GM19239 (cell line): ENCODE data around the gene TLR1.
A peak's percentile ranks its signal among the peaks of the same experiment; 100 is the strongest.
"Not testable (repeated sequence)": the region's sequence is repeated elsewhere in the genome, so short reads cannot be mapped to it uniquely, and the experiment has no call there.

Experiments
- DNase-seq: peaks from one replicate; pipeline ENCODE4 v3.0.0; 2011; ENCODE audit warnings: low spot score; ENCODE audit not compliant: insufficient read length
- FAIRE-seq: peaks from 2 replicates; lab custom pipeline; 2011; peaks lifted over from hg19 to GRCh38; lab: Jason Lieb, UNC

Gene TLR1

DNA sequence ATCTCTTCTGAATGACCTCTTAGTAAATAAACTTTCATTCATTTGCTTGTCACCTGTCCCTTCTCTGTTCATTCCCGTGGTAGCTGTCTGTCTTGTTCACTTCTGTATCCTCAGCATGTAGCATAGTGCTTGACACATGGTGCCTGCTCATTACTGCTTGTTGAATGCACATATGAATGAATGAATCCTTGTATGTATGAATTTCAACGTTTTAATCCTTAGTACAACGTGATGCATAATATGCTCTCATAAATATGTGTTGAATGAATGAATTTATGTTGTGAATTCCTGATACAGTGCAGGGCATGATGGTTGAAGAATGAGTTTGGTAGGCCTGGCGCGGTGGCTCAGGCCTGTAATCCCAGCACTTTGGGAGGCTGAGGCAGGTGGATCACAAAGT, 24.8 kb downstream of the TLR1 start:
- peak; percentile 86 for FAIRE-seq
- DNase-seq, result no peak

DNA sequence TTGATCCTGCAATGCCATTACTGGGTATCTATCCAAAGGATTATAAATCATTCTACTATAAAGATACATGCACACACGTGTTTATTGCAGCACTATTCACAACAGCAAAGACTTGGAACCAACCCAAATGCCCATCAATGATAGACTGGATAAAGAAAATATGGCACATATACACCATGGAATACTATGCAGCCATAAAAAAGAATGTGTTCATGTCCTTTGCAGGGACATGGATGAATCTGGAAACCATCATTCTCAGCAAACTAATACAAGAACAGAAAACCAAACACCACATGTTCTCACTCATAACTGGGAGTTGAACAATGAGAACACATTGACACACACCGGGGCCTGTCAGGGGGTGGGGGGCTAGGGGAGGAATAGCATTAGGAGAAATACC, 26.7 kb downstream of the TLR1 start:
- FAIRE-seq, DNase-seq: not testable (repeated sequence)

DNA sequence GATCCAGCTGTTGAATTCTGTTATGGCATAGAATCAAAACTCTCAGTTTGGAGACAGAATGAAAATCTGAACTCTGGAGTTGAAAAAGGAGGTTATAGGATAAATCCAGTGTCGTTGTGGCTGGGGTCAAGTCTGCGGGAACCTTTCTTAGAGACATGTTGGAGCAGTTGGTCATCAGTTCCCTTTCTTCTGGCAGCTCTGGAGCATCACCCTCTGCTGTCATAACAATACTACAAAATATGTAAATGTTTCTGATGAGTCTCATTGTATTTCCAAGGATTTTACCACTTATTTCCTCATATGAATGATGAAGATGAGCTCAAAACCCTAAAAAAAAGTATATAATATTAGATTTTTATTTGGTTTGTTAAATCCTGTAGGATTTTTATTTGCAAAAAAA, 29.3 kb downstream of the TLR1 start:
- no peak for DNase-seq
- FAIRE-seq, result no peak

DNA sequence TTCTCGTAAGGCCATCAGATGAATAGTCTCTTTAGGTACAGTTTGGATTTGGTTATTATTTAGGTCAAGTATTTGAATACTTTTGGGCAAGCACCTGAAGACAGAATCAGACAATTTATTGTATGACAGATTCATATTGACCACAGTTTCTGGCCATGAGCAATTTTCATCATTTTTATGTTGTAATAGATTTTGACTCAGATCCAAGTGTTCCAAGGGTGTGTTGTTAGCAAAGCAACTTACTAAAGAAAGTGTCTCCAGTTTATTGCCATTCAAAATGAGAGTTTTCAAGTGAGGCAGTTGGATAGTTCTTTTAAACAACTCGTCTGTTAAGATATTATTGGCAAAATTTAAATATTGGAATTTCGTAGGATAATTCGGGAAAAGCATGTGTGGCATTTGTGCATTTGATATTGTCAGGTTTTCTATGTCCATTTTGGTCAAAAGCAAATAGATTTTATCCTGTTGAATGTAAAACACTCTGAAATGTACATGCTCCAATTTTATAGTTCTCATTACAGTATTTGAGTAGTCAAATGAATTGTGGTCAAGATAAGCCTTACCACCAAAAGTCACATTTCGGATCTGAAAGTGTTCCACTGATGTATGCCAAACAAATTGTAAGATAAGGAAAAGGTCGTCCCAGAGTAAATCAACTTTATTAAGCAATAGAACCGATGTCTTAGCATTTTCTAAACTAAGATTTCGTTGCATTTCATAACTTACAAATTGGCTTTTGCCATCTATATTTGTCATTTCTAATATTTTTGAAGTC, 30.2 kb downstream of the TLR1 start:
- DNase-seq, result no peak
- peak; percentile 74 for FAIRE-seq

DNA sequence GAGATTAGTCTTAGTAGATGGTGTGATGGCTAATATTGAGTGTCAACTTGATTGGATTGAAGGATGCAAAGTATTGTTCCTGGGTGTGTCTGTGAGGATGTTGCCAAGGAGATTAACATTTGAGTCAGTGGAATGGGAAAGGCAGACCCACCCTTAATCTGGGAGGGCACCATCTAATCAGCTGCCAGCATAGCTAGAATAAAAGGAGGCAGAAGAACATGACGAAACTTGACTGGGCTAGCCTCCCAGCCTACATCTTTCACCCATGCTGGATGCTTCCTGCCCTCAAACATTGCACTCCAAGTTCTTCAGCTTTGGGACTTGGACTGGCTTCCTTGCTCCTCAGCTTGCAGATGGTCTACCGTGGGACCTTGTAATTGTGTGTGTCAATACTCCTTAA, 34.3 kb downstream of the TLR1 start:
- not testable (repeated sequence) for FAIRE-seq, DNase-seq

DNA sequence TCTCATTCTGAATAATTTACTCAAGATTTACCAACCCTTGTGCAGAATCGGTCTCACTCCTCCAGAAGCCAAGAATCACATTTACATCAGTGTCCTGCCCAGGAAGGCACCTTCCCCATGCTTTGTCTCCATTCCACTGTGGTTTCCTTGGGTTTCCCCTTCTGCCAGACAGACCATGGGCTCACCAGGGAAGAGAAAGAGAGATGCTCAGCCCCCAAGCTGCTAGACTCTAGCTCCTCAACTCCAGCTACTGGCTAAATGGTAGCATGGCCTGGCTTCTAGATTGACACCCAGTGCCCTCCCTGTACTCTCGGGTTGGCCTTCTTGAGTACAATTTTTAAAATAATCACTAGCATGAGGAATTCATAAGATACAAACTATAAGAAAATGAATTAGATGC, 34.7 kb downstream of the TLR1 start:
- DNase-seq (no peak), FAIRE-seq (peak; percentile 71)

DNA sequence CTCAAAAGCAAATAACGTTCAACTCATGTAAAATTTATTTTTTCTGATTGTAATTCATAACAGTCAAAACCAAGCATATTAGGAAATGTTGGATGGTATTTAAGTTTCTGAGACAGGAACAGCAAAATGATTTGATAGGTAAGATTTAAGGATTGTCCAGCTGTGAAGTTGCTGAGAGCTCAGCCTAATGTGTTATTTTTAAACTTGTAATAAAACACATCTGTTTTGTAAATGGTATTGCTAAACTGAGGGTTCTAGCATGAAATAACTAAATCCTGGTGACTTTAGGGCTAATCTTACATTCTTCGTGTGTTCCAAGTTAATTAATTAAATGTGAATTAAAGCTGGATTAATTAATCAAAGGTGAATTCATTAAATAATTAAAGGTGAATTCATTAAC, 35.1 kb downstream of the TLR1 start:
- DNase-seq, result no peak
- no peak for FAIRE-seq

DNA sequence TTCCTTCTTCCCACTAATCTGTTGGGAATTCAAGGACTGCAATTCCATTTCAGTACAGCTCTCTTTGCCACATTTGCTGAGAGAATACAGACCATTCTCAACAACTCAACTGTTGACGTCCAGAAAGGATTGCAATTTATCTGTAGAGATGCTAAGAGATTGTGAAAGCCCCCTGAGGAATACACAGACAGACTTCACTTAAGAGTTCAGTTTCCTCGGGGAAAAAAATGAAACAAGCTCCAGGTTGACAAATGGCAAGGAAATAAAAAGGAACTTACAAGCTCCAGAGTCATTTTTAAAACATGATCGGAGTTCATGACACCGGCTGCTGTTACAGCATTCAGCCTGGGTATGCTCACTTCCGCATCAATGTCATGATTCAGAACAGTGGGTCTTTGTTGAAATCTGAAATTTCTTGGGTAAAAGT, 35.6 kb downstream of the TLR1 start:
- no peak for DNase-seq
- FAIRE-seq, result peak; percentile 64

DNA sequence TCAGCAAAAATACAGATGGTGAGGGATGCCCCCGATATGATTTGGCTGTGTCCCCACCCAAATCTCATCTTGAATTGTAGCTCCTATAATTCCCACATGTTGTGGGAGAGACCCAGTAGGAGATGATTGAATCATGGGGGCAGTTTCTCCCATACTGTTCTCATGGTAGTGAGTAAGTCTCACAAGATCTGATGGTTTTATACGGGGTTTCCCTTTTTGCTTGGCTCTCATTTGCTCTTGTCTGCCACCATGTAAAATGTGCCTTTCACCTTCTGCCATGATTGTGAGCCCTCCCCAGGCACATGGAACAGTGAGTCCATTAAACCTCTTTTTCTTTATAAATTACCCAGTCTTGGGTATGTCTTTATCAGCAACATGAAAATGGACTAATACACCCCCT, 37.7 kb downstream of the TLR1 start:
- not testable (repeated sequence) for FAIRE-seq, DNase-seq

DNA sequence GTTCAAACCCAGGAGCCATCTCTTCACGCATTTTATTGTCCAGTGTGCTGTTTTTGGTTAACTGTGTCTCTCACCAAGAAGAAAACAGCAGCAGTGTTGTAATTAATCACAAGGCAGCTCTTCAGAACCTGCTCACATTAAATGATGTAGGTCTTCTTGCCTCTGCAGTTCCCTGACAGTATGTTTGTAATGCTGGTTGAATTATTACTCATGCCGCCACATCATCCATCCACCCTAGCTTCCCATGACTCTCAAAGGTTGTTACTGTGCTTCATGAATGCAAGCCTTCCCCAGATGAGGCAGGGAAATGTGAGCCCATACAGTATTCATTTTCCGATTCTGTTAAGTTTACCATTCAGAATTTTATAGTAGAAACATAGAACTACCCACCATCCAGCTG, 39.2 kb downstream of the TLR1 start:
- FAIRE-seq (no peak), DNase-seq (no peak)

DNA sequence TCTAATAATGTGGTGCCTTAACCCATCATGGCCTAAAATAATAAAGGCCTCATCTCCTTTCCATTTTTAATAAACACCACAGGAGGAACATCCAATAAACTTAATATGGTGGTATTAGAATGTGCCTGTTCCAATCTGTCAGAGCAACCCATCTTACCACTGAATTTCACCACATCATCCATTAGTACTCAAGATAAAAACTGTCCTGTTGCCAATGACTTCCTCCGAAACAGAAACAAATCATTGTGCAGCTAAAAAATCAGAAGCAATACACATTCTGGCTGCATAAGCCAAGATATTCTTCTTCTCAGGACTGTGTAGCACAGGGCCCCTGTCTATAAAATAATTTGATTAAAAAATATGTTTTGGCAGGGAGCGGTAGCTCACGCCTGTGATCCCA, 40.3 kb downstream of the TLR1 start:
- DNase-seq (no peak), FAIRE-seq (no peak)

DNA sequence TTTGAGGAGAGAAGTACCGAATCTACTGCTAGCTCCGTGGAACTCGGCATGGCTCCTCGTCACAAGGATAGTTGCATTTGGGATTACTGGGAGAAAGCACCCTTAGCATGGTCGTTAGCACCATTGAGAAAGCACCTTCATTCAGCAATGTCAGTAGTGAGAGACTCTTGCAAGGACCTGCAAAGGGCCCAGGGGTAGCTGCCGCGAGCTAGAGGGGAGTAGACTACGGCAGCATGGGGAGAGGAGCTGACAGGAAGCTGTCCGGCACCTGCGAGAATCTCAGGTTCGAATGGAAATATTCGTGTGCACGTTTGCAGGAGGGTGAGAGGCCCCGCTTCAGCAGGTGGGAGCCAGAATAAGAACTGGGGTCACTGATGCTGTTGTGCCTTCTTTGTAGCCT, 42.0 kb downstream of the TLR1 start:
- no peak for FAIRE-seq

DNA sequence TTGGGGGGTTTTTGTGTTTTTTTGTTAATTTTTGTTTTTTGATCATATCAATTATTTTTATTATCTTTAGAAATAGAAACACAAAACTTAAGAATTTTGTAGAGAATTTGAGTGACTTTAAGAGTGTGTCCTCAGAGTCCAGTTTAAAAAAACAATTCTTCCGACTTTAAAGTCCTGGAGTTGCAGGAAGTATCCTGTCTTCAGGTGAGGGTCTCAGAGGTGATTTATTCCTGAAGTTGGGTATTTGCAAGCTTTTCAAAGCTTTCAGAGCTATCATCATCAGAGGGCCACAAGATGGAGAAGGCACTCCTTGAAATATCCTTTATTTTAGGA, 44.8 kb downstream of the TLR1 start:
- no peak for FAIRE-seq

More for the DNA sequence above, 42.0 kb downstream of the TLR1 start:
- no peak for DNase-seq

DNA sequence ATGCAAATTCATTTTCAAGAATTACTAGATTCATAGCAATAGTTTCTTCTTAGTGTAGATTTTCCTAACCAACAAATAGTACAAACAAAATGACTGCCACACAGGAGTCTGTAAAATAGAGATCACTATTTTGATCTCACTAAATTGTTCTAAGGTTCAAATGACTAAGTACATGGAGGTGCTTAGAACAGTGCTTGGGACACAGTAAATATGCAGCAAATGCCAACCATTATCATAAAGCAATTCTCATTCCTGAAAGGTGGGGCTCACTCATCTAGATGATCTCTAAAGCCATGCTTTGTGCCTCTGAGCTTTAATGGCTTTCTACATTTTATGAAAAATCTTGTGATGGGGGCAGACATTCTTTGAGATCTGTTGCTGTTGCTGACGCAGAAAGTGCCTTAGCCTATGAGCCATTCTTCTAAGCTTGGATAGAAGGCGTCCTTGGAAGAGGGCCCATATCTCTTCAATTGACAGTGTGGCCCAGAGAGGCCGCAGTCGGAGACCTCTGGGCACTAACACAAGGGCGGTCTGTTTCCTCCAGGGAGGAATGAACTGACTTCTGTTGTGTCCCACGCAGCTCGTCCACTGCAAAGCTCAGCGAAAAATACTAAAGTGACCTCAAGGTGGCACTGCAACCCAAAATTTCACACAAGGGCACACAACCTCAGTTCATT, 45.3 kb downstream of the TLR1 start:
- DNase-seq (no peak), FAIRE-seq (peak; percentile 89)

More for the DNA sequence above, 44.8 kb downstream of the TLR1 start:
- no peak for DNase-seq

DNA sequence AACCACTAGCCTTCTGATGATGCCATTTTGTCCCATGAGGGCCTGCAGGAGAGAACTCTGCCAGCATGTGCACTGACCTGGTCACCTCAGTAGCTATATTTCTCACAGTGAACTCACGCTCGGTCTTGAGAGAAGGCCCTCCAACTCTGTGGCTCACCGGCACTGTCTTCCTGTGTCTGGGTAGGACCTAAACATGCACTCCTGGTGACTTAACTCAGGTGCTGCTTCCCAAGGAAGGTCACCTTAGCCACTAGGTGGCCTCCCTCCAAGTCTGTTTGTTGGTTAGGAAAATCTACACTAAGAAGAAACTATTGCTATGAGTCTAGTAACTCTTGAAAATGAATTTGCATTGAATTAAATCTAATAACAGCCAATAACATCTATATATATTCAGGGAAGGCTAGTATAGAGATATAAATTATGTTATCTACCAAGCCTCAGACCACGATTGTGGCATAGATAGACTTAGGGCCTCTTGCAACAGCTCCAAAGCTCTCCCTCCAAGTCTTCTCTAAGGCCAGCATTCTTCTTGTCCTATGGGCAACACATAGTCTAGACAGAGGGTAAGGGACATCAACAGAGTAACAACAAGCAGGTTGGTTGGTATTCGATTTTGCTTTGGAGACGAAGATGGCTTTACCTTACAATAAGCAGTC, 46.5 kb downstream of the TLR1 start:
- no peak for FAIRE-seq
- no peak for DNase-seq

DNA sequence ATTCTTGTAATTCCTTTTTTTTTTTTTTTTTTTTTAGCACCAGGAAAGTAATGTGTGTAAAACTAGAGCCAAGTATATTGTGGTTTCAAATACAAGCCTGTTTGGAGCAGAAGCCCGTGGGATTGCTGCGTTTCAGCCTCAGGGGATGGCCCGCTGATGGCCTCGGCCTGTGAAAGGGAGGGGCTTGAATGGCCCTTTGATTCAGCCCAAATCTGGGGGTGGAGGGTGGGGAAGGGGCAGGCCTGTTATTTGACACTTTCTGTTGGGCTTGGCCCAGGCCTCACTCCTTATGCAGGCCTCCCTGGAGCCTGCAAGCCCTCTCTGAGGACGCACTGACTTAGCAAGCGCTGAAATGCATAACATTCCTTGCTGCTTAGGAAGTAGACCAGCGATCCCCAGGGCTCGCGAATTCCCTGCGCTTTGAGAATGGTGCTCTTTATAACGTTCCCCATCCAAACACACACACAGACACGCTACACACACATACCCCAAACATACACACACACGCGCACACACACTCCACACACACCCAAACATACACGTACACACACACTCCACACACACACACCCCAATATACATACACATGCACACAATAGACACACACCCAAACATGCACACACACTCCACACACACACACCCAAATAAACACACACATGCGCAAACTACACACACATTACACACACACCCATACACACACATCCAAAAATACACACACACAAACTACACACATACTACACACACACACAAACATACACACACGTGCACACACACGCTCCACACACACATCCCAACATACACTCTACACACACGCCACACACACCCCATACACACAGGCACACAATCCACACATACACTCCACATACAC, 51.4 kb downstream of the TLR1 start:
- DNase-seq, result no peak
- no peak for FAIRE-seq

DNA sequence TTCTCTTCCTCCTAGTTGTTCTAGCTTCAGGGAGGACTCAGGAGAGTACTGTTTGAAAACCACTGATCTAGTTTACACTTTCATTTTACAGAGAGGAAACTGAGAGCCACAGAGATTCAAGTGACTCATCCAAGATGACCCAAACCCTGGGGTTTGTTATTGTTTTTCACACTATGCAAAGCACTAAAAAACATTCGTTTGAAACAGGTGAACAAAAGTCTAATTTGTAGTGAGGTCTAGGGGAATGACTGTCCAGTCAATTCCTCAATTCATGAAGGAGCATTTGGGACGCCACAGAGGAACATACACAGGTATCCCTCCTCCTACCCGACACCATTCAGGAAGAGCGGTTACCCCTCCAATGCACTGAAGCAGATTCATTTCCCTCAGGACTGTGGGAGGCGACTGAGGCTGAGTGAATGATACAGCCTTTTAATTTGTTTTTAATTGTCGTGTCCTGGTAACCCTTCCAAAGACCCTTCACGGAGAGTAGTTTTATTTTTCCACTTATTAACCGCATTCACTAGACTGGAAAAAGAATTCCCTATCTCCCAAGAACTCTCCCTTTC, 52.1 kb downstream of the TLR1 start:
- DNase-seq, result peak; percentile 39
- peak; percentile 88 for FAIRE-seq

DNA sequence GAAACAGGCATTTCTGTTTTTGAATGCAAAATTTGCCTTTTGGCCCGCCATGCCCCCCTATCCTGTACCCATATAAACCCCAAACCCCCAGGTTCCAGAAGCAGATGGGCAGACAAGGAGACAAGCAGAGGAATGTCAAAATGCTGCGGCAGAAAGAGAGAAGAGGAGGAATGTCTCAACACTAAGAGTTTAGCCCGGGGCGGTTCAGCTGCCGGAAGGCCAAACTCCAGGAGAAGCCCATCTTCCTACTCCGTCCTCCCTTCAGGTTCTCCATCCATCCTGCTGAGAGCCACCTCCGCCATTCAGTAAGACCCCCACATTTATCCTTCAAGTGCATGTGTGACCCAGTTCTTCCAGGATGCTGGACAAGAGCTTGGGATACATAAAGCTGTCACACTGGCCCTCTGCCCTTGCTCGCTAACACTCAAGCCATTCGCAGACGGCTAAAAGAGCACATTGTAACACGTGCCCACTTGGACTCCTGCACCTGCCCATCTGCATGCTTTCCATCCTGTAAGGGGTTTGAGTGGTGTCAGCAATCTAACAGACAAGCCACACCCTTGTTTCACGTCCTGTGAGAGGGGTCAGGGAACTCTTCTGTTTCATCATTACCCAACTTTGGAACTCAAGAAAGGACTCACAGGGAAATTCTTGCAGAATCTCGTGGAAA, 53.1 kb downstream of the TLR1 start:
- DNase-seq (no peak), FAIRE-seq (no peak)

DNA sequence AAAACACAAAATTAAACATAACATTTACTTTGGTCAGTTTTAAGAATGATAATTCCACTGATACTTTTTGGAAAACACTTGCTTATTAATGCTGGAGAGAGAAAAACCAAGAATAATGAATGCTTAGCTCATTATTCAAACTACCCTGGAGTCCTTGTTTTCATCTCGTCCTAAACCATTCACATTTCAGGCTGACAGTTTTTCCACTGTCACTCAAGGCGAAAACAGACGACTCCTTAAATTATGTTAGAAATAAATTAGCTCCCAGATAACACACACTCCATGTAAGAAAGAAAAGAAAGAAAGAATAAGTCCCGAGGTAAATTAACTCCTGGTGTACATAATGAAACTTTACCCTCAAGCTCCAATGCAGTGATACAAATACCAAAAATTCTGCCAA, 55.3 kb downstream of the TLR1 start:
- DNase-seq (no peak), FAIRE-seq (no peak)

DNA sequence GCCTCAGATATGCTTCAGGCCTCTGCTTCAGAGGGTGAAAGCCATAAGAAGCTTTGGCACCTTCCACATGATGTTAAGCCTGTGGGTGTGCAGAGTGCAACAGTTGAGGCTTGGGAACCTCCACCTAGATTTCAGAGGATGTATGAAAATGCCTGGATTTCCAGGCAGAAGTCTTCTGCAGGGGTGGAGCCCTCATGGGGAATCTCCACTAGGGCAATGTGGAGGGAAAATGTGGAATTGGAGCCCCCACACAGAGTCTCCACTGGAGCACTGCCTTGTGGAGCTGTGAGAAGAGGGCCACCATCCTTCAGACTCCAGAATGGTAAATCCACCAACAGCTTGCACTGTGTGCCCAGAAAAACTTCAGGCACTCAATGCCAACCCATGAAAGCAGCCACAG, 57.0 kb downstream of the TLR1 start:
- DNase-seq, result no peak
- no peak for FAIRE-seq
